Liver (tissue), 9 donors: Measurements from ENCODE around the gene TDRD7. TPM values are rescaled to one million over a fixed set of nuclear protein-coding genes. Genes with fewer than 3 reads are reported as not detected.

ENCODE experiments used
- DNase-seq: peaks from one replicate; pipeline ENCODE4 v3.0.0-alpha.2; 2017; ENCODE audit warnings: low spot score
- H3K27ac ChIP-seq, 2 donors: one replicate each; pipeline ENCODE4 v1.7.0; 2013; ENCODE audit warnings: inconsistent platforms in 2 of 2, low read length in 2 of 2, control low read depth in 1 of 2, low read depth in 1 of 2, mild to moderate bottlenecking in 1 of 2
- H3K27me3 ChIP-seq, 4 donors: one replicate each; pipeline versions ENCODE4 v1.6.1 to v1.7.0; 2013; ENCODE audit warnings: low read length in 3 of 4, inconsistent platforms in 1 of 4, mild to moderate bottlenecking in 1 of 4, moderate library complexity in 1 of 4; ENCODE audit not compliant: control insufficient read depth in 4 of 4, insufficient read depth in 4 of 4
- H3K36me3 ChIP-seq, 4 donors: one replicate each; pipeline versions ENCODE4 v1.6.1 to v1.7.0; 2013; ENCODE audit warnings: low read length in 3 of 4, mild to moderate bottlenecking in 3 of 4, low read depth in 1 of 4, moderate library complexity in 1 of 4; ENCODE audit not compliant: control insufficient read depth in 4 of 4, insufficient read depth in 3 of 4
- H3K4me1 ChIP-seq, 4 donors: one replicate each; pipeline versions ENCODE4 v1.6.1 to v1.7.0; 2013; ENCODE audit warnings: low read length in 3 of 4, mild to moderate bottlenecking in 3 of 4, moderate library complexity in 1 of 4; ENCODE audit not compliant: control insufficient read depth in 4 of 4, insufficient read depth in 4 of 4
- H3K4me3 ChIP-seq, 3 donors: one replicate each; pipeline versions ENCODE4 v1.6.1 to v1.7.0; 2013; ENCODE audit warnings: low read length in 3 of 3, control low read depth in 1 of 3, low read depth in 1 of 3, mild to moderate bottlenecking in 1 of 3
- H3K9ac ChIP-seq, 2 donors: one replicate each; pipeline ENCODE4 v1.7.0; 2013; ENCODE audit warnings: low read length in 2 of 2, mild to moderate bottlenecking in 2 of 2, moderate library complexity in 2 of 2, control low read depth in 1 of 2, low read depth in 1 of 2
- H3K9me3 ChIP-seq, 4 donors: one replicate each; pipeline versions ENCODE4 v1.6.1 to v1.7.0; 2013; ENCODE audit warnings: low read length in 3 of 4; ENCODE audit not compliant: control insufficient read depth in 4 of 4
- CTCF ChIP-seq: fragments of 150-350 bp; IDR thresholded peaks from 2 replicates; pipeline ENCODE4 v1.5.1; 2017; ENCODE audit warnings: improper control_type of control experiment, low read depth, low read length; ENCODE audit not compliant: missing input control
- EGR1 ChIP-seq, 2 donors: IDR thresholded peaks; 2 replicates each; pipeline ENCODE4 v1.6.1; 2016 to 2018; ENCODE audit warnings: antibody characterized with exemption in 2 of 2, low read depth in 2 of 2
- FOXA1 ChIP-seq: IDR thresholded peaks from 2 replicates; pipeline ENCODE4 v1.6.1; 2016; ENCODE audit warnings: antibody characterized with exemption
- FOXA2 ChIP-seq: IDR thresholded peaks from 2 replicates; pipeline ENCODE4 v1.6.1; 2016; ENCODE audit warnings: antibody characterized with exemption
- GABPA ChIP-seq, 2 donors: IDR thresholded peaks in 1 of 2; conservative IDR thresholded peaks in 1 of 2; 2 replicates each; pipeline ENCODE4 v1.6.1; 2016; ENCODE audit warnings: antibody characterized with exemption in 2 of 2, mild to moderate bottlenecking in 1 of 2, moderate library complexity in 1 of 2
- HNF4A ChIP-seq, 2 donors: conservative IDR thresholded peaks; 2 replicates each; pipeline ENCODE4 v1.6.1; 2016; ENCODE audit warnings: antibody characterized with exemption in 2 of 2, mild to moderate bottlenecking in 2 of 2
- HNF4G ChIP-seq: IDR thresholded peaks from 2 replicates; pipeline ENCODE4 v1.6.1; 2016; ENCODE audit warnings: antibody characterized with exemption
- JUND ChIP-seq, 2 donors: IDR thresholded peaks; 2 replicates each; pipeline ENCODE4 v1.6.1; 2016; ENCODE audit warnings: antibody characterized with exemption in 2 of 2
- MAX ChIP-seq: IDR thresholded peaks from 2 replicates; pipeline ENCODE4 v1.6.1; 2016; ENCODE audit warnings: antibody characterized with exemption
- RAD21 ChIP-seq, 2 donors: IDR thresholded peaks; 2 replicates each; pipeline ENCODE4 v1.6.1; 2016; ENCODE audit warnings: antibody characterized with exemption in 2 of 2, mild to moderate bottlenecking in 2 of 2
- REST ChIP-seq: IDR thresholded peaks from 2 replicates; pipeline ENCODE4 v1.6.1; 2016; ENCODE audit warnings: antibody characterized with exemption, mild to moderate bottlenecking
- SP1 ChIP-seq: IDR thresholded peaks from 2 replicates; pipeline ENCODE4 v1.6.1; 2018; ENCODE audit warnings: antibody characterized with exemption, mild to moderate bottlenecking
- TAF1 ChIP-seq: conservative IDR thresholded peaks from 2 replicates; pipeline ENCODE4 v1.6.1; 2016; ENCODE audit warnings: antibody characterized with exemption, mild to moderate bottlenecking
- YY1 ChIP-seq: IDR thresholded peaks from 2 replicates; pipeline ENCODE4 v1.6.1; 2016; ENCODE audit warnings: antibody characterized with exemption, mild to moderate bottlenecking
- WGBS: extraction: QIAGEN DNeasy Blood & Tissue Kit; methylation state at CpG from one replicate; pipeline ENCODE4 v1.1.7; 2013; 5-methylcytosine and 5-hydroxymethylcytosine counted together
- polyA plus RNA-seq, 2 donors: library from polyadenylated mRNA; stranded (reverse) in 1 of 2; unstranded in 1 of 2; fragments of 200-250 nt in 1 of 2; fragments of >200 nt in 1 of 2; fragmentation: Nextera tagmentation in 1 of 2; extraction: Ambion mirVana in 1 of 2; gene quantifications; one replicate each; pipeline versions ENCODE4 v1.2.1 to v1.2.3, GENCODE V29; 2013 to 2015
- total RNA-seq, 2 donors: library from RNA; depleted of rRNA; stranded (reverse); fragments of >200 nt; gene quantifications; one replicate each; pipeline ENCODE4 v1.2.3, GENCODE V29; 2014
- TF ChIP-seq, protein P1 (sequence below): IDR thresholded peaks from 2 replicates; pipeline ENCODE4 v1.6.1; 2016; ENCODE audit warnings: antibody characterized with exemption
- donor health status: healthy.
- donor health status: healthy.
- donor health status: healthy.
- donor health status: healthy.
- donor health status: healthy.

Gene TDRD7
- total and polyA plus RNA-seq, 4 donors: 3.6 to 6.9 (median 5.4) TPM

DNA sequence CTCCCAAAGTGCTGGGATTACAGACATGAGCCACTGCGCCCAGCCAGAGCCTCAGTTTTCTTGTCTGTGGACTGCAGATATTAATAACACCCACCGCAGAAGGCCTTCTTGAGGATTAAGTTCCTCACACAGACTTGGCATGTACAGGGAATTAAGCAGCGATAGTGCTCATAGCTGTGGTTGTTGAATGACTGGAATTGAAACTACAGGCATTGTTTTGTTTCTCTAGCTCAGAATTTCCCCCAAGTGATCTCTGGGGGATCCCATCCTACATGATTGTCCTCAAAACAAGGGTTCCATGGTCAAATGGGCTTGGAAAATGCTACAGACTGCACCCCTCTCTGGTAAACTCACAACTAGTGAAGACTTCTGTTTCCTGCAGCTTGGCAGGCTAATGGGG, 44.2 kb upstream of the TDRD7 start:
- Histone ChIP-seq H3K9ac (no peak overlapping the region), H3K36me3 (peaks cover 0 to 2% (median 0%) of the 10 kb centered on the region in 4 donors), H3K4me3 (no peak overlapping the region), H3K9me3 (no peaks in the 10 kb centered on the region), H3K27me3 (no peaks in the 10 kb centered on the region), H3K27ac (no peak overlapping the region), H3K4me1 (peaks cover 0 to 2% (median 0%) of the 10 kb centered on the region in 4 donors)
- WGBS: 92% methylated on average over 3 of the region's 3 CpGs
- TF ChIP-seq HNF4G (no peak), JUND (IDR thresholded peaks at IDR 0.05) (no peak), HNF4A (conservative IDR thresholded peaks at IDR 0.05) (no peak), CTCF (no peak), SP1 (no peak), EGR1 (IDR thresholded peaks at IDR 0.05; ENCODE audit: low read depth in 2 of 2) (no peak)
- DNase-seq: no peak

- Histone ChIP-seq H3K9ac (no peak overlapping the region), H3K9me3 (no peaks in the 10 kb centered on the region), H3K27ac (no peak overlapping the region)
Observed at GRCh38 chr9:97368964-97369363, 42.9 kb upstream of the TDRD7 start.

More at GRCh38 chr9:97368964-97369363, 42.9 kb upstream of the TDRD7 start:
- peaks cover 0 to 2% (median 0%) of the 10 kb centered on the region in 4 donors for H3K36me3 ChIP-seq
- no peak for TF ChIP-seq HNF4A (conservative IDR thresholded peaks at IDR 0.05)
- TF ChIP-seq FOXA2: no peak
- TF ChIP-seq JUND (IDR thresholded peaks at IDR 0.05): no peak
- TF ChIP-seq CTCF: no peak
- no peak for TF ChIP-seq MAX
- TF ChIP-seq REST: no peak
- TF ChIP-seq HNF4G: no peak
- TF ChIP-seq, protein P1, sequence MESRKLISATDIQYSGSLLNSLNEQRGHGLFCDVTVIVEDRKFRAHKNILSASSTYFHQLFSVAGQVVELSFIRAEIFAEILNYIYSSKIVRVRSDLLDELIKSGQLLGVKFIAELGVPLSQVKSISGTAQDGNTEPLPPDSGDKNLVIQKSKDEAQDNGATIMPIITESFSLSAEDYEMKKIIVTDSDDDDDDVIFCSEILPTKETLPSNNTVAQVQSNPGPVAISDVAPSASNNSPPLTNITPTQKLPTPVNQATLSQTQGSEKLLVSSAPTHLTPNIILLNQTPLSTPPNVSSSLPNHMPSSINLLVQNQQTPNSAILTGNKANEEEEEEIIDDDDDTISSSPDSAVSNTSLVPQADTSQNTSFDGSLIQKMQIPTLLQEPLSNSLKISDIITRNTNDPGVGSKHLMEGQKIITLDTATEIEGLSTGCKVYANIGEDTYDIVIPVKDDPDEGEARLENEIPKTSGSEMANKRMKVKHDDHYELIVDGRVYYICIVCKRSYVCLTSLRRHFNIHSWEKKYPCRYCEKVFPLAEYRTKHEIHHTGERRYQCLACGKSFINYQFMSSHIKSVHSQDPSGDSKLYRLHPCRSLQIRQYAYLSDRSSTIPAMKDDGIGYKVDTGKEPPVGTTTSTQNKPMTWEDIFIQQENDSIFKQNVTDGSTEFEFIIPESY: no peak
- no peak for TF ChIP-seq FOXA1
- TF ChIP-seq YY1: no peak
- TF ChIP-seq SP1: no peak
- TF ChIP-seq TAF1: no peak
- TF ChIP-seq RAD21 (IDR thresholded peaks at IDR 0.05): no peak
- no peak for TF ChIP-seq EGR1 (IDR thresholded peaks at IDR 0.05; ENCODE audit: low read depth in 2 of 2)
- no peak for TF ChIP-seq GABPA (IDR thresholded peaks at IDR 0.05 in 1 of 2, conservative IDR thresholded peaks at IDR 0.05 in 1 of 2)
- H3K4me3 ChIP-seq: no peak overlapping the region
- no peak for DNase-seq
- no peaks in the 10 kb centered on the region for H3K27me3 ChIP-seq
- H3K4me1 ChIP-seq: peaks cover 0 to 2% (median 0%) of the 10 kb centered on the region in 4 donors
- 95% methylated on average over 1 of the region's 1 CpG for WGBS
